Medulla oblongata (tissue), 1 donor: Measurements from ENCODE around the gene PDGFRA.
A peak's percentile ranks its signal among the peaks of the same experiment; 100 is the strongest.
"Not testable (repeated sequence)": the region's sequence is repeated elsewhere in the genome, so short reads cannot be mapped to it uniquely, and the experiment has no call there.

Source experiments
- DNase-seq: peaks from one replicate; pipeline ENCODE4 v3.0.0-alpha.2; 2015; ENCODE audit errors: extremely low spot score

PDGFRA gene

DNA sequence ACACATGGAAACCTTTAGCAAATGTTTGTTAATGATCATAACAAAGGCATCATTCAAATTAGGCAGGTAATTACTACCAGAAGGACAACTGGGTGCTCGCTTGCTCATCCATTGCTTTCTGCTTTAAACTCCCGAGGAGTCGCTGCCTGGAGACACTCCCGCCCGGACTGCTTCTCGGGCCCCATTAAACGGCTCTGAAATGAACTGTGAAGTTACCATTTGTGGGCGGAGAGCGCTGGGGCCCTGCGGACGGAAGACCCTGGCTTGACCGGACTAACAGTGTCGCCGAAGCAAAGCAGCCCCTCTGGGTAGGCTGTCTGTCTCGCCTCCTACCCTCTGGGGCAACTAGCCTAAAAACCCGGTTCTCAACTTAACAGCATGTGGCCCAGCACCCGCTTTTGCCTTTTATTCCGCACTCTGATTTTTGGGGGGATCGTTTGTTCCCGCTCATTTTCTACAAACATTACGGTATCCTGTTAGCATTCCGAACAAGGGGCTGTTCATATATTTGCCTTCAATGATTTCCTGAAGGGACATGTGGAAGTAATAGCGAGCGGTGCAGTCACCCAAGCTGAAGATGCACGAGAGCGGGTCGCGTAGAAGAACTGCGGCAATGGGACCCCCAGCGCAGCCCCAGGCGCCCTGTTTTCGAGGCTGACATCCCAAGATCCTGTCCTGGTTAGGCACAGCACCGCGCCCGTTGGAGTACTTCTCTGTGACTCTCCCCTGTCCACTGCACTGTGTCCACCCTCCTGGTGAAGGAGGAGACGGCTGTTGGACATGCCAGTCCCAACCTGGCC lies 1.6 kb upstream of the PDGFRA start:
- DNase-seq, result no peak

DNA sequence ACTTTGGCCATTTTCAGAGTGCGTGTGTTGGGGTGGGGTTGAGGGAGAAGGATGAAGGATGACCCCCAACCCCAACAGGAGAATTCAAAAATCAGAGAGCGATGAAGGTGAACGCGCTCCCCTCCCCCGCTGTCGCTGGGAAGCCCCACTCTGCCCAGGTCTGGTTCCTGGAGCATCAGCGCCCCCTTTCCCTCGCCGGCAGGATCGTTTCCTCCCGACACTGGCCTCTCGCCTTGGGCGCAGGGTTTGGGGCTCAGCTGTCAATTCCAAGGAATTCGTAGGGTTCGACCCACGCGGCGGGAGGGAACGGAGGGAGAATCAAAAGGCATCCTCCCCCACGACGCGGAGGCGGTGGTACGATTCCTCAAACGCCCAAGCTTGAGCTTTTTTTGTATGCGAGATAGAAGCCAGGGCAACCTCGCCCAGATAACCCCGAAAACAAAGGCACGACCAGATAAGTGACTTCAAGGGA lies 1.0 kb upstream of the PDGFRA start:
- peak; percentile 72 for DNase-seq

DNA sequence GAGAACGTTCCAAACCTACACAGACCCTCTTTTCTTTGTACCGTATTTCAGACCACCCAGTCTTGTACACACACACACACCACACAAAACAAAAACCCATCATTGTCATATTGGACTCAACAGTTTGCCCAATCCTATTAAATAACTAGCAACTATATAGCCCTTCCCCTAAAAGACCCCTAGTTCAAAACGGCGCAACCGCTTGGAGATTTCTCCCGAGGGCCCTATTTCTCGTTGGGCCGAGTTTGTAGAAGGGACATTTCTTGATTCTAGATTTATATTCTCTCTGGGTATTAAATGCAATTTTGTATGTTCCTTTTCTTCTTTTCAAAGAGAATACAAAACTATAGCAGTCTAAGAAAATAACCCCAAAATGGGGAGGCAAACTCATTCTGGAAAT lies 547 bp upstream of the PDGFRA start:
- DNase-seq, result no peak

DNA sequence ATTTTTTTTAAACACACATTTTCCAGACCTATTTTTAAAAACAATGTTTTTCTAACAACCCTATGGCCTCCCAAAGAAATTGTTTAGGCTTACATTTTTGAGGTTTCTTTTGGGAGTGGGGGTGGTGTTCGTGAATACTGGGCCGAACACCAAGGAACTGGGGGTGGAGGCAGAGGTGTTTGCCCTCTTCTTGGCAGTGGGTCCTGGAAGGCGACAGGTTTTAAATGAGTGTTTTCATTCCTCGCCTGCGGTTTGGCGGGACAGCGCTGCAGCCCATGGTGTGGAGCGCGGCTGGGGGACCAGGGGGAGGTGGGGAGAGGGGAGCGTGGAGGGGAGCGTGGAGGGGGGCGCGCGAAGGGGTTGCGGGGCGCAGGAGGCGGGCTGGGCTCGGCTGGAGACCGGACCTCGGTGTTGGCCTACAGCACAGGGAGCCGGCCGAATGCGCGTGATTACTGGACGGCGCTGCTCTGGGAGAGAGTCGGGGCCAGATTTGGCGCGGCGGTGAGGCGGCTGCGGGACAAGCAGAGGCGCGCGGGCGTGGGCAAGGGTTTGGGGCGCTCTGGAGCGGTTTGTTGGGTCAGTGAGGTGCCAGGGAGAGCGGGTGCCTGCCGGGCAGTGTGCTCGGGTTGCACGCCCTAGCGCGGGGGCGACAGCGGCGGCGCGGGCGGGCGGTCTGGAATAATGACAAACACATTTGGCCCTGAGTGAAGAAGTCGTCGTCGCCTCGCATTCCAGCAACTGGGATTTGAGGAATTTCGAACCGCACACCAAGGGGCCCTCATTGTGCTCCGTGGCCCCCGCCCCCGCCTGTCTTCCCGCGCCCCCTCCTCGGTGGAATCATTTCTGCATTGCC lies 764 bp downstream of the PDGFRA start:
- DNase-seq, result no peak

- no peak for DNase-seq
Measured at GRCh38 chr4:54230484-54231418, 1.7 kb downstream of the PDGFRA start.

- no peak for DNase-seq
Measured at GRCh38 chr4:54231419-54231767, 2.3 kb downstream of the PDGFRA start.

DNA sequence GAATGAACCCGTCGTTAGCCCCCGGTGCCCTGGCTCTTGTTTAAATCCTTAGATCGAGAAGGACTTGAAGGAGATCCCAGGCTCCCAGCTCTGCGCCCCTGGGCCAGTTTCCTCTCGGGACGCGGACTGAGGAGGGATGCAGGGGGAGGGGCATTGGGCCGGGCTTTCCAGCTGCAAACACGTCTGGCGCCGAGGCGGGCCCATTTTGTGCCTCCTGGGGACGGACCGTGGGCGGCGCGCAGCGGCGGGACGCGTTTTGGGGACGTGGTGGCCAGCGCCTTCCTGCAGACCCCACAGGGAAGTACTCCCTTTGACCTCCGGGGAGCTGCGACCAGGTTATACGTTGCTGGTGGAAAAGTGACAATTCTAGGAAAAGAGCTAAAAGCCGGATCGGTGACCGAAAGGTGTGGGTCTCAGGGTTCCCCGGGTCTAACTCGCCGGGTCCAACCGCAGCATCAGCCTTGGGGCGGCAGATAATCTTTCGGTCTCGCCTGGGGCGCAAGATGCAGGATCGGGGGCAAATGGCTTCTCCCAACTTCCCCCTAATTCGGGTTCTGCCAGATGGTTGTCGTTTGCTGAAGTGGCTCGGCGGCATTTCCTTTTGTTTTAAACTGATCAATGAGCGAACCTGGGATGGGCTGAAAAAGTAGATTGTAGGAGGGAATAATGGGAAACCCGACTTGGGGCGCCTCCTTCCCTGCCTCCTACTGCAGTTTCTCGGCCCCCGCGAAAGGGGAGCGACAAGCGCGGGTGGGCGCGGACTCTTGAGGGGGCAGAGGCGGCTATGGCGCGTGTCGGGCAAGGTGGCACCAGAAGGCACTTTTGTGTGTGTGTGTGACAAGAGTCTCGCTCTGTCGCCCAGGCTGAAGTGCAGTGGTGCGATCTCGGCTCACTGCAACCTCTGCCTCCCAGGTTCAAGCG lies 2.9 kb downstream of the PDGFRA start:
- DNase-seq, result no peak

DNA sequence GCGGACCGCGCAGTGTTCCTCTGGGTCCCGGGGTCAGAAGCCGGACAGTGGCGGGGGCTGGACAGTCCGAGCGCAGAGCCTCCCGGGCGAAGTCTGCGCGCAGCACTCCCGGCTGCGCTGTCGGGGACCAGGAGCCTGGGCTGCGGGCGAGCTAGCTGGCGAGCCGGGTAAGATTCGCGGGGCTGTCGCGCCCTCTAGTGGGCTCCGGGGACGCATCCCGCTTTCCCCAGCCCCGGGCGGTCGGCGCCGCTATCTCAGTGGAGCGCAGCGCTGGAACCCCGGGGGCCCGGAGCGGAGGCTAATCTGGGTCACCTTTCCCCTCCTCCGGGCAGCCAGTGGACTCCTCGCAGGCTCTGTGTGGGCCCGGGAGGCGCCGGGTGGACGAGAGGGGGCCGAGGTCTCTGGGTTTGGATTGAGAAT lies 4.2 kb downstream of the PDGFRA start:
- peak; percentile 82 for DNase-seq

DNA sequence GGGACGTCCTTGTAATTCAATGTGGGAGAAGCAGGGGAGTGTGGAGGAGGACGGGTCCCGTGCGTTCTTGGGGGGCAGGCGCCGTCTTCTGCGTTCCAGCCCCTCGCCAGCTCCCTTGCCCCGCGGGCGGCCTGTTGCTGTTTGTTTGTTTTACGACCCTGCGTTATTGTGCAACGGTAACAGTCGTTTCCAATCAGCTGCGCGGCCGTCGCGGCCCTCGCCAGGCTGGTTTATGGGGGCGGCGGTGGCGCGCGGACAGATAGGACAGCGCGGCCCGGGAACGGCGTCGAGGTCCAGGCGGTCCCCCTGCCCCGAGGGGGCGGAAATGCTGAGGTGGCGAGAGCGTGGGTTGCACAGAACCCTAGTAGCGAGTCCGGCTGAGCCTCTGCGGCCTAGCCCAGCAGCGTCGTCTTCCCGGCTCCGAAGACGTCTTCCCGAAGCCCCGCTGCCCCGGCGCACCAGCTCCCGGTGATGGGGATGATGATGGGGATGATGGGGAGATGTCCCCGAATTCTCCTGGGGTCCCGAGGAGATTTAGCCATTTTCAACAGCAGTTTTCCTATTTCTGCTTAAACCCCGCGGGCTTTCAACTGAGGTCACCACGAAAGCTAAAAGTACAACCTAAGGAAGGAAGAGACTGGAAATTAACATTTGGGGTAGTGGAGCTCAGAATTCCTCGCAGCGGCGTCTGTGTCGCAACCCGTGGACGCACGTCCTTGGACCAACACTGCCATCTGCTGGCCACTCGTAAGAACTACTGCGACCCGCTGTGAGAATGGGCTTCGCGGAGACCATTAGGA lies 4.8 kb downstream of the PDGFRA start:
- DNase-seq, result peak; percentile 83

DNA sequence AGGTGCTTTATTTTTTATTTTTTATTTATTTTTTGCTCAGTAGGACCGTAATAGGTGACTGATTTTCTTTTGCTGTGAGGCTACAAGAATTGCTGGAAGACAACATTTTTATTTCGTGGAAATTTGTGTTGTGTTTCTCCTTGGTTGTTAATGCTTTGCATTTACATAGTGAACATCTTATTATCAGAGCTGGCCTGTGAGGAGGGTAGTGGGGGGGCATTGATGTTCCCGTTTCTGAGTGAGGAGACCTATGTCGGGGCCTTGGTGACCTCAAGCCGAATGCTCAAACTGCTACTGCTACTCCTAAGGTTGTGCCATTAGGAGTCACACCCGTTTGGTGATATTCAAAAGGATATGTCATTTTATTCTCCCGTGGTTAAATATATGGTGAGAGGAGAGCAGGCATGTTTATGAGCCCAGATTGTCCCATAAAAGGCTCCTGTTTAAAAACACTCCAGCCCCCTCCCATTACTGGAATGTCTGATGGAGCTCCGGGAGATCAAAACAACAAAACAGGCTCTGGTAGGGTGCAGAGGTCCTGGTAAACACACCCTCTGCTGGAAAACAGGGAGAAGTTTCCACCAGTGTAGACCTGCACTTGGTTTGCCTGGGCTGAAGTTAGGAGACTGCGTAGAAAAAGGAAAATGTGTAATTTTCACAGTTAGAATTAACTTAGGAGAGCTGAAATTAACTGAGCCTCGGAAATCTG lies 5.6 kb downstream of the PDGFRA start:
- DNase-seq, result no peak

GRCh38 chr4:54236316-54236715 lies 7.2 kb downstream of the PDGFRA start:
- DNase-seq, result not testable (repeated sequence)

DNA sequence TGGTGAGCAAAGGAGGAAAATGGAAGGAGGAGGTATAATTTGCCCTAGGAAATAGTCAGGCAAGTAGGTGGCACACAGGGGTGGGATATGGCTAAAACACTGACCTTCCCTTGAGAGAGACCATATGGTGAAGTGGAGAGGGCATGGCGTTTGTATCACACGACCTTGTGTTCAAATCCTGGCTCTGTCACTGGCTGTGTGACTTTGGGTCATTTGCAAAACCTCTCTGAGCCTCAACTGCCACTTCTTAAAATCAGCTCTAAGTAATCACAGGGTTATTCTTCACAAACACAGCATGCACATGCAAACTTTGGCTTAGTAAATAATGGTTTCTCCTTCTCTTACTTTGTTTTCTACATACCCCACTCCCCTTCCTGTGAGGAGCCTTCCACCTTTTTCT lies 8.7 kb downstream of the PDGFRA start:
- no peak for DNase-seq

GRCh38 chr4:54238389-54238788 lies 9.3 kb downstream of the PDGFRA start:
- no peak for DNase-seq

GRCh38 chr4:54241268-54241823 lies 12.3 kb downstream of the PDGFRA start:
- DNase-seq, result not testable (repeated sequence)

DNA sequence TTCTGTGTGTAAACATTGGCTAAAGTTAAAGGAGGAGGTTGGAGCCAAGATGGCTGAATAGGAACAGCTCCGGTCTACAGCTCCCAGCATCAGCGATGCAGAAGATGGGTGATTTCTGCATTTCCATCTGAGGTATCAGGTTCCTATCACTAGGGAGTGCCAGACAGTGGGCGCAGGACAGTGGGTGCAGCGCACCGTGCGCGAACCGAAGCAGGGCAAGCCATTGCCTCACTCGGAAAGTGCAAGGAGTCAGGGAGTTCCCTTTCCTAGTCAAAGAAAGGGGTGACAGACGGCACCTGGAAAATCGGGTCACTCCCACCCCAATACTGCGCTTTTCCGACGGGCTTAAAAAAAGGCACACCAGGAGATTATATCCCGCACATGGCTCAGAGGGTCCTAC lies 14.4 kb downstream of the PDGFRA start:
- DNase-seq, result not testable (repeated sequence)

DNA sequence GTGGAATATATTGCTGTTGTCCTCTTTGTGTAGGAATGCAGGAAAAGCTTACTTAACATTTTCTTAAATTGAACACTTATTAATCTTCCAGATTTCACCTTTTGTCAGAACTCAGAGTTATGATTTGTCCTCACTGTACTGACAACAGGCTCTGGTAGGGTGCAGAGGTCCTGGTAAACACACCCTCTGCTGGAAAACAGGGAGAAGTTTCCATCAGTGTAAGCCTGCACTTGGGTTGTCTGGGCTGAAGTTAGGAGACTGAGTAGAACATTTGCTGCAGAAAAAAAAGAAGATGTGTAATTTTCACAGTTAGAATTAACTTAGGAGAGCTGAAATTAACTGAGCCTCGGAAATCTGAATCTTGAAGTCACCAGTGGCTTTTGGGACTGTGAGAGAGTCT lies 23.2 kb downstream of the PDGFRA start:
- not testable (repeated sequence) for DNase-seq

DNA sequence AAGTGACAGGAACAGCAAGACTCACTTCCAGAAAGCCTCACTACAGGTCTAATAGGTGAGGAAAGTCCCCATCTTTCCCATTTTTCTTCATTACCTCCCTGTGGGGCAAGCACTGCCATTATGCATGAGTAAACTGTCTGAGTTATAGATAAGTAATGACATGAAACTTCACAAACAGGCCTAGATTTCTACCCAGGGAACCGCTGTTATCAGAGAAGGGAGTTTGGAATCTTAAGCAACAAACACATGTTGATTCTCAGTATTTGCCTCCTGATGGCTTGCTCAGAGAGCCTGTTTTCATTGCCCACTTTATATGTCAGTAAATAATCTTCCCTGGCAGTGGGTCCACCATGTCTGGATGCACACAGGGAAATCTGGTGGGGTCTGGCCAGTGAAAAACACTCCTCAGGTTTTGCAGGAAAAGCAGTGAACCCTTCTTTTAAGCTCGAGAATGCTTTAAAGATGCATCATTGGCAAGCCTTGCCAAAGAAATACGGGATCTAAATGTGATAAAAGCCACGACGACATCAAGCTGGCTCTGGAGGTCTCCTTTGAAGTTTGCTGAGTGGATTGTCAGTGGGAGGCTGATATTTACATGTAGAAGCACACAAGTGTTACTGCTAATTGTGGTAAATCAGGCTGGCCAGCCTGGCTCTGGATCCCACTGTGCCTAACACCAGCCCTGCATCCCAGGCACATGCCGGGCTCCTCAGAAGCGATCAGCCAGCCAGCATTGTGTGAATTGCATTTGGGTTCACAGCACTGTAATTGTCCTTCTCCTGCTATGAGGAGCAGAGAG lies 25.2 kb downstream of the PDGFRA start:
- no peak for DNase-seq

DNA sequence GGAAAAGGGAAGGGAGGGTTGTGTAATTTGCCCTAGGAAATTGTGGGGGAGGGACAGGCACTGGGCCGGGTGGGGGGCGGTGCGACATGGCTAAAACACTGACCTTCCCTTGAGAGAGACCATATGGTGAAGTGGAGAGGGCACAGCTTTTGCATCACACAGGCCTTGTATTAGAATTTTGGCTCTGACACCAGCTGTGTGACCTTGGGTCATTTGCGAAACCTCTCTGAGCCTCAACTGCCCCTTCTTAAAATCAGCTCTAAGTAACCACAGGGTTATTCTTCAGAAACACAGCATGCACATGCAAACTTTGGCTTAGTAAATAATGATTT lies 25.8 kb downstream of the PDGFRA start:
- DNase-seq, result no peak
